GM12878 (cell line): ENCODE measurements around the gene EXD3. TPM values are rescaled to one million over a fixed set of nuclear protein-coding genes. Genes with fewer than 3 reads are reported as not detected.

Experiments
- ATAC-seq: fragments of 200-7000 bp; cut with Tn5 transposase; 3 replicates; pipeline ENCODE4 v1.9.1; 2020; ENCODE audit warnings: mild to moderate bottlenecking, moderate library complexity
- BruUV-seq: library from RNA; stranded (reverse); fragments of 400-500 nt; replicated peaks from 2 replicates; lab custom pipeline; 2021; lab: Mats Ljungman, UMichigan
- CTCF ChIA-PET: fragments of 300-600 bp; sonication (Branson Sonifier 250); formaldehyde crosslinking; extraction: SDS; loops from one replicate; lab custom pipeline; 2021; ENCODE audit warnings: inconsistent platforms; lab: Yijun Ruan, JAX
- POLR2A ChIA-PET: fragments of 350-600 bp; formaldehyde crosslinking; extraction: SDS; loops from one replicate; lab custom pipeline; 2021; ENCODE audit warnings: inconsistent platforms; lab: Charles Lee
- RAD21 ChIA-PET: fragments of 300-600 bp; sonication (Branson Sonifier 250); formaldehyde crosslinking; loops from one replicate; lab custom pipeline; 2023; ENCODE audit warnings: antibody characterized with exemption; ENCODE audit not compliant: unreplicated experiment; lab: Charles Lee
- SMC1A ChIA-PET: fragments of 300-600 bp; sonication (Branson Sonifier 250); formaldehyde crosslinking; loops from one replicate; lab custom pipeline; 2023; ENCODE audit not compliant: unreplicated experiment, uncharacterized antibody; lab: Charles Lee
- DNase-seq: peaks from one replicate; pipeline ENCODE4 v3.0.0-alpha.2; 2011; ENCODE audit warnings: low read depth, low spot score
- FAIRE-seq: peaks from 3 replicates; lab custom pipeline; 2011; peaks lifted over from hg19 to GRCh38; lab: Jason Lieb, UNC
- H2AFZ ChIP-seq: 2 replicates; pipeline ENCODE4 v1.6.0; 2011; ENCODE audit warnings: low read depth, low read length, control low read depth; ENCODE audit not compliant: control insufficient read depth
- H3K27ac ChIP-seq: 2 replicates; pipeline ENCODE4 v1.5.1; 2011; ENCODE audit warnings: control low read depth; ENCODE audit not compliant: control insufficient read depth, insufficient read depth
- H3K27me3 ChIP-seq, 2 experiments: replicated peaks in 1 of 2; 2 replicates each; pipeline versions ENCODE4 v1.6.0 to v1.6.1; 2011; ENCODE audit warnings: low read length in 1 of 2; ENCODE audit not compliant: control insufficient read depth in 2 of 2, insufficient read depth in 2 of 2
- H3K36me3 ChIP-seq, 2 experiments: 2 replicates each; pipeline ENCODE4 v1.5.1; 2011; ENCODE audit warnings: low read length in 1 of 2; ENCODE audit not compliant: control insufficient read depth in 2 of 2, insufficient read depth in 2 of 2
- H3K4me1 ChIP-seq: 2 replicates; pipeline ENCODE4 v1.6.1; 2011; ENCODE audit warnings: mild to moderate bottlenecking, low read length, moderate library complexity, mixed read lengths; ENCODE audit not compliant: control insufficient read depth, insufficient read depth
- H3K4me2 ChIP-seq: 2 replicates; pipeline ENCODE4 v1.6.0; 2011; ENCODE audit warnings: control low read depth; ENCODE audit not compliant: control insufficient read depth, insufficient read depth
- H3K4me3 ChIP-seq: fragments of 200-600 bp; sonication (generic); 2 replicates; pipeline ENCODE4 v1.5.1; 2016
- H3K79me2 ChIP-seq: 2 replicates; pipeline ENCODE4 v1.6.0; 2011; ENCODE audit warnings: low read length; ENCODE audit not compliant: control insufficient read depth, insufficient read depth
- H3K9ac ChIP-seq: 2 replicates; pipeline ENCODE4 v1.8.0; 2011; ENCODE audit warnings: low read length, control low read depth, mixed read lengths; ENCODE audit not compliant: control insufficient read depth, insufficient read depth
- H3K9me3 ChIP-seq: replicated peaks from 3 replicates; pipeline ENCODE4 v1.5.1; 2011; ENCODE audit warnings: mild to moderate bottlenecking, low read length; ENCODE audit not compliant: control insufficient read depth, insufficient read depth
- H4K20me1 ChIP-seq: 2 replicates; pipeline ENCODE4 v1.6.0; 2011; ENCODE audit not compliant: control insufficient read depth, insufficient read depth
- E4F1 ChIP-seq: fragments of 450-650 bp; IDR thresholded peaks from 2 replicates; pipeline ENCODE4 v1.6.1; 2018; ENCODE audit warnings: borderline replicate concordance, mild to moderate bottlenecking; ENCODE audit not compliant: partially characterized antibody
- FOXK2 ChIP-seq: fragments of 450-650 bp; IDR thresholded peaks from 2 replicates; pipeline ENCODE4 v1.6.1; 2017; ENCODE audit warnings: mild to moderate bottlenecking, moderate library complexity
- HCFC1 ChIP-seq: fragments of 150-350 bp; IDR thresholded peaks from 2 replicates; pipeline ENCODE4 v1.6.1; 2014; ENCODE audit warnings: low read length
- NBN ChIP-seq: fragments of 450-650 bp; IDR thresholded peaks from 2 replicates; pipeline ENCODE4 v1.6.1; 2016
- NFIC ChIP-seq: IDR thresholded peaks from 2 replicates; pipeline ENCODE4 v1.6.1; 2012; ENCODE audit warnings: low read depth, mild to moderate bottlenecking, inconsistent platforms, low read length, moderate library complexity
- NFYB ChIP-seq: IDR thresholded peaks from 2 replicates; pipeline ENCODE4 v1.6.1; 2011; ENCODE audit warnings: low read depth, mild to moderate bottlenecking, low read length, improper control_type of control experiment, moderate library complexity; ENCODE audit not compliant: insufficient read depth
- NR2C1 ChIP-seq: fragments of 450-650 bp; IDR thresholded peaks from 2 replicates; pipeline ENCODE4 v1.6.1; 2017; ENCODE audit warnings: antibody characterized with exemption, mild to moderate bottlenecking, moderate library complexity
- PML ChIP-seq: IDR thresholded peaks from 2 replicates; pipeline ENCODE4 v1.6.1; 2012; ENCODE audit warnings: low read length, inconsistent platforms
- SIX5 ChIP-seq: IDR thresholded peaks from 2 replicates; pipeline ENCODE4 v1.6.1; 2011; ENCODE audit warnings: mild to moderate bottlenecking, low read depth, low read length, moderate library complexity; ENCODE audit not compliant: severe bottlenecking
- ZBTB33 ChIP-seq: fragments of 450-650 bp; IDR thresholded peaks from 2 replicates; pipeline ENCODE4 v1.6.1; 2017; ENCODE audit warnings: mild to moderate bottlenecking
- ZNF217 ChIP-seq: fragments of 450-650 bp; IDR thresholded peaks from 2 replicates; pipeline ENCODE4 v1.6.1; 2017; ENCODE audit warnings: antibody characterized with exemption, mild to moderate bottlenecking
- WGBS: methylation state at CpG from one replicate; pipeline ENCODE4 v1.1.6; 2016; ENCODE audit warnings: low lambda C conversion rate; ENCODE audit not compliant: insufficient replicate concordance, insufficient coverage; ENCODE audit errors: missing lambda C conversion rate; 5-methylcytosine and 5-hydroxymethylcytosine counted together
- in situ Hi-C: fragments of 300-500 bp; cut with MboI; formaldehyde crosslinking; loops from 9 replicates; pipeline ENCODE4 v1.14.3; 2018; ENCODE audit warnings: mixed read lengths
- intact Hi-C: fragments of 100-400 bp; cut with micrococcal nuclease; formaldehyde crosslinking; loops from one replicate; pipeline ENCODE4 v1.14.2; 2022; ENCODE audit not compliant: unreplicated experiment
- polyA plus RNA-seq, 11 experiments: library from polyadenylated mRNA; depleted of rRNA in 4 of 11; unstranded in 6 of 11; stranded (reverse) in 5 of 11; fragments of >200 nt; fragmentation: Nextera tagmentation in 4 of 11; fragmentation: Illumina TruSeq in 1 of 11; extraction: Ambion mirVana in 4 of 11; extraction: Trizol in 1 of 11; gene quantifications; 1 replicate in 1 of 11; 2 replicates in 10 of 11; pipeline versions ENCODE4 v1.2.1 to v1.2.3, GENCODE V29; 2011 to 2016; ENCODE audit warnings: inconsistent platforms in 2 of 11, missing spikeins in 2 of 11, low read depth in 1 of 11
- total RNA-seq, 4 experiments: library from RNA; depleted of rRNA in 3 of 4; stranded (reverse); fragments of >200 nt in 3 of 4; fragmentation: Illumina TruSeq in 1 of 4; extraction: Trizol in 1 of 4; gene quantifications; 2 replicates each; pipeline versions ENCODE4 v1.2.1 to v1.2.3, GENCODE V29; 2013 to 2021
- TF ChIP-seq, protein P1 (sequence below): fragments of 450-650 bp; IDR thresholded peaks from 2 replicates; pipeline ENCODE4 v1.6.1; 2017; ENCODE audit warnings: mild to moderate bottlenecking, moderate library complexity

EXD3 gene
- total and polyA plus RNA-seq, 10 of the 15 experiments (the other 5 are each of a cell fraction or from before 2014, with no cell fraction given): 0.21 to 7.1 (median 3.6) TPM

- no peak for TF ChIP-seq NR2C1
- TF ChIP-seq ZNF217: no peak
- no peak for TF ChIP-seq SIX5
- TF ChIP-seq ZBTB33: no peak
- TF ChIP-seq NFIC: no peak
- no peak for TF ChIP-seq NFYB
- TF ChIP-seq, protein P1, sequence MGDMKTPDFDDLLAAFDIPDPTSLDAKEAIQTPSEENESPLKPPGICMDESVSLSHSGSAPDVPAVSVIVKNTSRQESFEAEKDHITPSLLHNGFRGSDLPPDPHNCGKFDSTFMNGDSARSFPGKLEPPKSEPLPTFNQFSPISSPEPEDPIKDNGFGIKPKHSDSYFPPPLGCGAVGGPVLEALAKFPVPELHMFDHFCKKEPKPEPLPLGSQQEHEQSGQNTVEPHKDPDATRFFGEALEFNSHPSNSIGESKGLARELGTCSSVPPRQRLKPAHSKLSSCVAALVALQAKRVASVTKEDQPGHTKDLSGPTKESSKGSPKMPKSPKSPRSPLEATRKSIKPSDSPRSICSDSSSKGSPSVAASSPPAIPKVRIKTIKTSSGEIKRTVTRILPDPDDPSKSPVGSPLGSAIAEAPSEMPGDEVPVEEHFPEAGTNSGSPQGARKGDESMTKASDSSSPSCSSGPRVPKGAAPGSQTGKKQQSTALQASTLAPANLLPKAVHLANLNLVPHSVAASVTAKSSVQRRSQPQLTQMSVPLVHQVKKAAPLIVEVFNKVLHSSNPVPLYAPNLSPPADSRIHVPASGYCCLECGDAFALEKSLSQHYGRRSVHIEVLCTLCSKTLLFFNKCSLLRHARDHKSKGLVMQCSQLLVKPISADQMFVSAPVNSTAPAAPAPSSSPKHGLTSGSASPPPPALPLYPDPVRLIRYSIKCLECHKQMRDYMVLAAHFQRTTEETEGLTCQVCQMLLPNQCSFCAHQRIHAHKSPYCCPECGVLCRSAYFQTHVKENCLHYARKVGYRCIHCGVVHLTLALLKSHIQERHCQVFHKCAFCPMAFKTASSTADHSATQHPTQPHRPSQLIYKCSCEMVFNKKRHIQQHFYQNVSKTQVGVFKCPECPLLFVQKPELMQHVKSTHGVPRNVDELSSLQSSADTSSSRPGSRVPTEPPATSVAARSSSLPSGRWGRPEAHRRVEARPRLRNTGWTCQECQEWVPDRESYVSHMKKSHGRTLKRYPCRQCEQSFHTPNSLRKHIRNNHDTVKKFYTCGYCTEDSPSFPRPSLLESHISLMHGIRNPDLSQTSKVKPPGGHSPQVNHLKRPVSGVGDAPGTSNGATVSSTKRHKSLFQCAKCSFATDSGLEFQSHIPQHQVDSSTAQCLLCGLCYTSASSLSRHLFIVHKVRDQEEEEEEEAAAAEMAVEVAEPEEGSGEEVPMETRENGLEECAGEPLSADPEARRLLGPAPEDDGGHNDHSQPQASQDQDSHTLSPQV: no peak
- no peak for TF ChIP-seq FOXK2
- no peak for TF ChIP-seq E4F1
- no peak for TF ChIP-seq NBN
- TF ChIP-seq HCFC1: no peak
- TF ChIP-seq PML: no peak
- TF ChIP-seq, all 136 proteins: peak for 0
- no peak overlapping the region for H2AFZ ChIP-seq
- ATAC-seq (no peak), FAIRE-seq (no peak), DNase-seq (no peak)
- no peaks in the 10 kb centered on the region for H3K27me3 ChIP-seq
- 88% methylated on average over 13 of the region's 13 CpGs for WGBS
- H3K27ac ChIP-seq: no peak overlapping the region
- no TSS peak for BruUV-seq
- ChIA-PET RAD21 (no interaction called here), CTCF (no interaction called here), SMC1A (no interaction called here), POLR2A (interaction anchor here (0.5 kb wide), 1 partner anchor 1305 kb away, joined by 6 read pairs; no protein-coding TSS in a partner anchor)
- H3K4me2 ChIP-seq: no peak overlapping the region
- H4K20me1 ChIP-seq: no peaks in the 10 kb centered on the region
- in situ Hi-C loops: no loop called here
- H3K9ac ChIP-seq: no peak overlapping the region
- H3K79me2 ChIP-seq: no peaks in the 10 kb centered on the region
- H3K36me3 ChIP-seq: no peaks in the 10 kb centered on the region; a peak in 1 of 4 replicates
- no peaks in the 10 kb centered on the region for H3K4me1 ChIP-seq
- no peak overlapping the region for H3K4me3 ChIP-seq
- no peaks in the 10 kb centered on the region for H3K9me3 ChIP-seq
- intact Hi-C loops: no loop called here
These were observed 33.6 kb downstream of the EXD3 start for GRCh38 chr9:137389428-137389746.
